Right cardiac atrium (tissue), 5 donors: ENCODE measurements around the gene ABTB1. TPM values are rescaled to one million over a fixed set of nuclear protein-coding genes. Genes with fewer than 3 reads are reported as not detected.

Experiments
- ATAC-seq, 2 donors: fragments of 200-7000 bp; cut with Tn5 transposase; one replicate each; pipeline versions ENCODE4 v1.8.0 to v1.9.1; 2020; ENCODE audit warnings: moderate library complexity in 2 of 2, mild to moderate bottlenecking in 1 of 2
- DNase-seq, 3 donors: peaks; one replicate each; pipeline ENCODE4 v3.0.0-alpha.2; 2020
- H3K27ac ChIP-seq: one replicate; pipeline ENCODE4 v1.5.1; 2013; ENCODE audit warnings: mild to moderate bottlenecking, low read length, control low read depth, moderate library complexity
- H3K27me3 ChIP-seq: one replicate; pipeline ENCODE4 v1.6.1; 2013; ENCODE audit not compliant: control insufficient read depth, insufficient read depth
- H3K4me1 ChIP-seq: one replicate; pipeline ENCODE4 v1.6.1; 2013; ENCODE audit warnings: low read length; ENCODE audit not compliant: control insufficient read depth, insufficient read depth
- H3K4me3 ChIP-seq: one replicate; pipeline ENCODE4 v1.5.1; 2013; ENCODE audit warnings: low read length, control low read depth
- H3K9me3 ChIP-seq: one replicate; pipeline ENCODE4 v1.6.1; 2013; ENCODE audit warnings: low read length; ENCODE audit not compliant: control insufficient read depth
- WGBS: extraction: QIAGEN DNeasy Blood & Tissue Kit; methylation state at CpG from one replicate; pipeline ENCODE4 v1.1.7; 2013; 5-methylcytosine and 5-hydroxymethylcytosine counted together
- intact Hi-C, 4 donors: fragments of 100-400 bp; cut with DNase I; formaldehyde crosslinking; loops; one replicate each; pipeline versions ENCODE4 v1.11.0 to v1.14.0; 2022 to 2023
- polyA plus RNA-seq: library from polyadenylated mRNA; stranded (reverse); fragments of 200-250 nt; gene quantifications from one replicate; pipeline ENCODE4 v1.2.3, GENCODE V29; 2013
- total RNA-seq, 4 donors: library from RNA; stranded (reverse); fragmentation: NEBNext Ultra II Directional; extraction: Animal tissue kit (Norgen Biotek cat#: 25700); gene quantifications; one replicate each; pipeline ENCODE4 v1.2.1, GENCODE V29; 2021
- donor health status: healthy with polysubstance abuse.
- donor health status: DM: no; HTN: yes; CAD: no.
- donor health status: DM: no; HTN: no; CAD: no.
- donor health status: DM: no; HTN: yes; CAD: no; lungs with severe emphysema.
- donor health status: DM: yes; HTN: yes; CAD: no.

The ABTB1 gene
- total and polyA plus RNA-seq, 5 donors, result 20.2 to 47.1 (median 37.0) TPM

DNA sequence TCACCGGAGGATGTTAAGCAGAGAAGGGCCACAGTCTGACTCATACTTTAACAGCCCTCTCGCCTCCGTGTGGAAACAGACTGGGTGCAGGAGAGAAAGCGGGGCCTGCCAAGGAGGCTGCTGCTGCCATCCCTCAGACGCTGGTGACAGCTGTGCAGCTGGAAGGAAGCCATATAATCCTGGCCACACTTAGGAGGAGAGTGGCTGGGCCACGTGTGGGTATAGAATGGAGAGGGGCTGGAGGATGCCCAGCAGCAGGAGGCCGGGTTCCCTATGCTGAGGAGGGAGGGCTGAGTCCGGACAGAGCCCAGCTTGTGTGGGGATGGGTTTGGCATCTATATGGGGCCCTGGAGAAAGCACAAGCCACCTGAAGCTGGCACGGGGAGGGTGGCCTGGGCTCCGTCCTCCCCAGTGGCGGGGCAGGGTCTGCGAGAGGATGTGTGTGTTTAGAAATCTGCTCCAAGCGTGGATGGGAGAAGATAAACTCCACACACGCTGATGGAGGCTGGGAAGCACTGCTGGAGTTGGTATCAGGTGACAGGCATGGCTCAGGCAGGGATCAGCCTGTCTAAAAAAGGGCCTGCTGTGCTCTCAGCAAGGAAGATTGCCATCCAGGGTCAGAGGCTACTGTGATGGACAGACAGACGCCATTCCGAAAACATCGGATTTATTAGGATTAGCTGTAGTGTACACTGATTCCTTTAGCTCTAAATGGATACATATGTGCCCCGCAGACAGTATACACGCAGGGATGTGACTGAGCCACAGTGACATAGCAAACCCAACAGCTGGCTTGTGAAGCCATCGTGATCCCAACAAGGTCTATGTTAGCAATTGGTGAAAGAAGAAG lies 15.9 kb downstream of the ABTB1 start:
- Histone ChIP-seq H3K9me3 (no peaks in the 10 kb centered on the region), H3K27ac (peak overlapping the region; percentile 68), H3K27me3 (no peaks in the 10 kb centered on the region), H3K4me3 (no peak overlapping the region), H3K4me1 (peaks cover 11% of the 10 kb centered on the region)
- DNase-seq (peak; percentile 59 to 80 (median 71)), ATAC-seq (peak; percentile 44 to 56)
- 52% methylated on average over 20 of the region's 20 CpGs for WGBS
- intact Hi-C loops, result loop anchor here in 1 of 4 donors (5.0 kb wide), 1 partner anchor 134 kb away; the partner anchor contains the start of gene MGLL

DNA sequence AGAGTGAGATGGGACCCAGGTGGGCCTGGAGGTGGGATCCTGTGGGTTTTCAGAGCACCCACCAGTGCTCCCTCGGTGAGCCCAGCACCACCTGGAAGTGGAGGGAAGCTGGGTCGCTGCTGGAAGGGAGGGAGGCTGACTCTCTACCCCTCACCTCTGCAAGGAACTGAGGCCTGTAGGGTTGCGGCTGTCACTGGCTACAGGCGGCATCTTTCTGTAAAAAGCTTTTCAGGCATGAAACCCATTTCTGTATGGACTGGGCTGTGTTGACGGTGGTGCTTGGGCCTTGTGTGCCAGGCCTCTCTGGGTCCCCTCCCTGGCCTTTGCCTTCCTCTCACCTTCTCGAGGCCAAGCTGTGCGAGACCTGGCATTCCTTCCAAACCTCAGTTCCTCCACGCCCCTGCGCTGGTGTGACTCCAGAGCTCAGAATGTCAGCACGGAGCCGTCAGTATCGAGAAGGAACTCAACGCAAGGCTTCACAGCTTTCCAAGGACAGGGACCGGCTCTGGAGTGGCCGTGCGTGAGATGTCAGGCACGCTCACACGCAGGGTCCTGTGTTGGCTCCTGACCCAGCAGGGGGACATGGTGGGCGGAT lies 16.6 kb downstream of the ABTB1 start:
- ATAC-seq, result no peak
- Histone ChIP-seq H3K4me3 (no peak overlapping the region), H3K9me3 (no peaks in the 10 kb centered on the region), H3K27me3 (no peaks in the 10 kb centered on the region), H3K4me1 (peaks cover 11% of the 10 kb centered on the region), H3K27ac (peak overlapping the region; percentile 31)
- intact Hi-C loops, result loop anchor here in 1 of 4 donors (5.0 kb wide), 1 partner anchor 133 kb away; the partner anchor contains the start of gene MGLL
- WGBS, result 88% methylated on average over 19 of the region's 19 CpGs
- peak; percentile 9 to 37 (median 36) for DNase-seq

DNA sequence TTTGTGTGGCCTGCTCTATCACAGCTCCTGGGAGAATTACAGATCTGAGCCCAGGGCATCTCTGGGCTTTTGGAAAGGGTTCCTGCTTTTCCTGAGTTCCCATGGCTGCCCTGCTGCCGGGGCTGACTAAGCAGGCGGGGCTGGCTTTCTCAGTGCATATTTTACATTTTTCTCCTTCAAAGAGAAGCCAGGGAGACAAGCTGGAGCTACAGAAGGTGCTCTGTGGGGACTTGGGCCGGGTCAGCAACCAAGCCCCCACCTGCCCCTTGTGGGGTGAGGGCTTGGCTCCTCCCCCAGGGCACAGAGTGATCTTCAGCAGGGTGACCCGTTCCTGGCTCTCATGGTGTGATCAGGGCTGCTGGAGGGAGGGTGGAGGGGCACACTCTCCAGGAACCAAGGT lies 17.4 kb downstream of the ABTB1 start:
- WGBS, result 52% methylated on average over 4 of the region's 4 CpGs
- H3K4me3 ChIP-seq, result no peak overlapping the region
- H3K9me3 ChIP-seq, result no peaks in the 10 kb centered on the region
- H3K27me3 ChIP-seq, result no peaks in the 10 kb centered on the region
- peak overlapping the region; percentile 34 for H3K27ac ChIP-seq
- H3K4me1 ChIP-seq, result peaks cover 11% of the 10 kb centered on the region
- intact Hi-C loops, result loop anchor here in 1 of 4 donors (10.0 kb wide), 1 partner anchor 135 kb away; the partner anchor contains the start of gene MGLL
- peak; percentile 23 to 52 (median 38) for DNase-seq
- ATAC-seq, result peak; percentile 11 to 20

DNA sequence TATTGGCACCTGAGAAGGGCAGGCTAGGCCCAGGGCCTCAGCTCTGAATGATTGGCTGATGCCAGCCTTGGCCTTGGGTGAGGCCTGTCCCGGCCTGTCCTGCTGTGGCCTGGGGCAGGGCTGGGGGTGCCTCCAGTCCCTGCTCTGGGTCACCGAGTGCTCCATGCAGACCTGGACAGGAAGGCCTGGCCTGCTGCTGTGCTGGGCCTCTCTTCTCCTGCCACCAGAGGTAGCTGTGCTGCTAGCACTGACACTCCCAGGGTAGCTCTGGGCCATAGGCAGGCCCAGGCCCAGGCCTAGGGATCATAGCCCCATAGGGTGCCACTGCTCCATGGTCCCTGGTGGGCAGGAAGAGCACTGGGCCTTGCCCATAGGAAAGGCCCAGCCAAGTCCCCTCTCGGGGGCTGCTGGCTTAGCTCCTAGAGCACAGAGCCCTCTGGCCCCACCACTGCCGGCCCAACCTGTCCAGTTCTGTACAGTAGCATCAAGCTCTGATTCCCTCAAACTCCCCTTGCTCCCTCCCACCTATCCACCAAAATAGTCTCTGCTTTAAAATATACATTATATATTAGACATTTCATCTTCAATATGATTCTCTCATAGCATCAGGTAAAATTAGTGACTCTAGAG lies 18.2 kb downstream of the ABTB1 start:
- H3K27me3 ChIP-seq, result no peaks in the 10 kb centered on the region
- H3K4me3 ChIP-seq, result no peak overlapping the region
- peak; percentile 73 to 81 for ATAC-seq
- H3K9me3 ChIP-seq, result no peaks in the 10 kb centered on the region
- peak; percentile 58 to 79 (median 78) for DNase-seq
- WGBS, result 85% methylated on average over 4 of the region's 4 CpGs
- intact Hi-C loops, result loop anchor here in 1 of 4 donors (10.0 kb wide), 1 partner anchor 134 kb away; the partner anchor contains the start of gene MGLL
- no peak overlapping the region for H3K27ac ChIP-seq
- peaks cover 11% of the 10 kb centered on the region for H3K4me1 ChIP-seq

DNA sequence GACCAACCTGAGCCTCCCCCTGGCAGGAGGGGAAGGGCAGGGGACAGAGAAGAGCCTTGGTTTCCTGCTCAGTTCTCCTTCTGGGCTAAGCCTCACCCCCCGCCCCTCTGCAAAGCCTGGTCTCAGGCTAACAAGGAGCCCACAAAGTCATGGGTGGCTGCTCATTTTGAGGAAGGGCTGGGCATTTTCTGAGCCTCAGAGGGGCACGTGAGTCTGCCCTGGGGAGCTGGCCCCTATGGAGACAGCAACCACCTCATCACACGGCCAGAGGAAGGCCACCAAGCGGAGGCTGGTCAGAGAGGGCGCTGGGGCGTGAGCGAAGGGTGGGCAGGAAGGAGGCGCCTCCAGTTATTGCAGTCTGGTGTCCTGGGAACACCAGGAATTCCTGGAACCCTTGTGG lies 18.7 kb downstream of the ABTB1 start:
- no peak for ATAC-seq
- Histone ChIP-seq H3K27ac (no peak overlapping the region), H3K27me3 (no peaks in the 10 kb centered on the region), H3K4me1 (peaks cover 11% of the 10 kb centered on the region), H3K4me3 (no peak overlapping the region), H3K9me3 (no peaks in the 10 kb centered on the region)
- peak; percentile 13 to 37 (median 24) for DNase-seq
- intact Hi-C loops, result loop anchor here in 1 of 4 donors (10.0 kb wide), 1 partner anchor 133 kb away; the partner anchor contains the start of gene MGLL
- 88% methylated on average over 8 of the region's 8 CpGs for WGBS

DNA sequence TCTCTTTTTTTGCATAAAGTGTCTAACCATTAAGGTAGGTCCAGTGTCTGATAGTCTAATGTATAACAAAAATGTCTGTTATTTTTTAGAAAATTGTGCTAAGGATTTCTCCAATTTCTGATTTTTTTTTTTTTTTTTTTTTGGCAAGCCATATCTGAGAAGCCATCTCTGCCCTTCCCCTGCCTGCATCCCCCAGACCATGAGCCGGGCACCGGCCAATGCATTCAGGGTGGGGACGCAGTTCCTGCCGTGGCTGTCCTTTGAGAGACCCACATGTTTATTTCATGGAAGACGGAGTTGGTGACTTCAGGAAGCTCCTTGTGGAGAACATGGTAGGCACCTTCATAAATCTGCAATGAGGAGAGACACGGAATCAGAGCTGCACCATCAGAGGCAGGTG lies 19.2 kb downstream of the ABTB1 start:
- 88% methylated on average over 6 of the region's 6 CpGs for WGBS
- no peak for ATAC-seq
- intact Hi-C loops, result loop anchor here in 1 of 4 donors (10.0 kb wide), 1 partner anchor 133 kb away; the partner anchor contains the start of gene MGLL
- H3K27ac ChIP-seq, result no peak overlapping the region
- peak in 2 of 3 donors; percentile 6 to 52 for DNase-seq
- no peaks in the 10 kb centered on the region for H3K27me3 ChIP-seq
- peaks cover 16% of the 10 kb centered on the region for H3K4me1 ChIP-seq
- no peak overlapping the region for H3K4me3 ChIP-seq
- H3K9me3 ChIP-seq, result no peaks in the 10 kb centered on the region

DNA sequence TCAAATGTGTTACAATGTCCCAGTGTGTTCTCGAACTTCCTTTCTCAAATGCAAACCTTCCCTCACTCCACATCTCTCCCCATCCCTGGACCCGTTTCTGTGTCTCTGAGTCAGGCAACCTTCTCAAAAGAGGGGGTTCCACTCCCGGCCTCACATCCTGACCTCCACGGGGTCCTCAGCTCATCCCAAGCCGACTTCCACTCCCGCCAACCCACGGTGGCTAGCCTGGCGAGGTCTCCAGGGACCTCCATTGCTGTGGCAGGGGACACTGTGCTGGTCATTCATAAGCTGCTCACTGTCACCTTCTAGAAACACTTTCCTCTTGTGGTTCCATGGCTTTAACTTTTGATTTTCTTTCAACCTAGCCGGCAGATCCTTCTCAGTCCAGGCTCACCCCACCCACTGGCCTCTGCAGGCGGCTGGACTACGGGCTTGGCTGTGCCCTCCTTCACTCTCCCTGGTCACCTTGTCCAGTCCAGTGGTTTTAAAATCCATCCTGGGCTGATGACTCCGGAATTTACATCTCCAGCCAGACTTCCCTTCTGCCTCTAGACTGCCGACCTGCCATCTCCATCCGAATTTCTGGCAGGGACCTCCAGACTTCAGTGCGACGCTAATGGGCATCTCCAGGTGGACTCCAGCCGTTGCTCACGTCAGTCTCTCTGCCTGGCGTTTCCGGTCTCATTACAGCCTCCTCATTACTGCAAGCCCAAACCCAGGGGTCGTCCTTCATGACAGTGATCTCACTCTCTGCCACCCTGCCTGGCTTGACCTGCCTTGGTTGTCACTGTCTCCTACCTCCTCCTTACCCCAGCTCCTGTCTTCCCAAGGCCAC lies 20.0 kb downstream of the ABTB1 start:
- no peak overlapping the region for H3K27ac ChIP-seq
- 90% methylated on average over 21 of the region's 21 CpGs for WGBS
- intact Hi-C loops, result loop anchor here in 1 of 4 donors (10.0 kb wide), 1 partner anchor 132 kb away; the partner anchor contains the start of gene MGLL
- ATAC-seq (no peak), DNase-seq (peak; percentile 7 to 50 (median 16))
- H3K27me3 ChIP-seq, result no peaks in the 10 kb centered on the region
- H3K4me3 ChIP-seq, result no peak overlapping the region
- H3K9me3 ChIP-seq, result no peaks in the 10 kb centered on the region
- H3K4me1 ChIP-seq, result peaks cover 18% of the 10 kb centered on the region

DNA sequence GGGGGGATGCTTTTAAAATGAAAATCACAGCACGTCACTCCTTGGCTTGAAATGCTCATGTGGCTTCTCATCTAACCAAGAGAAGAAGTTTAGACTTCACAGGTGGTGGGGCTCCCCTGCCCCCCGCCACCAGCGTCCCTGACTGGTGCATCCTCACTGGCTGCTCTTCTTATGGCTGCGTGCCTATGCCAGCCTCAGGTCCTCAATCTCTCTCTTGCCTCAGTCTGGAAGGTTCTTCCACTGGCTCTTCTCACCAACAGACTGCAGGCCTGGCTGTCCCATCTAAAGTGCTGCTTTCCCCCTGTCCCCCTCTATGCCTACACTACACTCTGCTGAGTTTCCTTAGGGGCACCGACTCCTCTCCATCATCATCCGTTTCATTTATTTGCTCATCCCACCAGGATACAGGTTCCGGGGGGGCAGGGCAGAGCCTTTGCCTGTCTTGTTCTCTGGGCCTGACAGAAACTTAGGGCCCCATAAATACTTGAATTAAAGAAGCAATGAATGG lies 20.6 kb downstream of the ABTB1 start:
- ATAC-seq, result no peak
- Histone ChIP-seq H3K4me1 (peaks cover 19% of the 10 kb centered on the region), H3K4me3 (no peak overlapping the region), H3K27ac (no peak overlapping the region), H3K27me3 (no peaks in the 10 kb centered on the region), H3K9me3 (no peaks in the 10 kb centered on the region)
- DNase-seq, result peak in 2 of 3 donors; percentile 16 to 23
- 89% methylated on average over 7 of the region's 7 CpGs for WGBS
- intact Hi-C loops, result loop anchor here in 1 of 4 donors (10.0 kb wide), 1 partner anchor 131 kb away; the partner anchor contains the start of gene MGLL

DNA sequence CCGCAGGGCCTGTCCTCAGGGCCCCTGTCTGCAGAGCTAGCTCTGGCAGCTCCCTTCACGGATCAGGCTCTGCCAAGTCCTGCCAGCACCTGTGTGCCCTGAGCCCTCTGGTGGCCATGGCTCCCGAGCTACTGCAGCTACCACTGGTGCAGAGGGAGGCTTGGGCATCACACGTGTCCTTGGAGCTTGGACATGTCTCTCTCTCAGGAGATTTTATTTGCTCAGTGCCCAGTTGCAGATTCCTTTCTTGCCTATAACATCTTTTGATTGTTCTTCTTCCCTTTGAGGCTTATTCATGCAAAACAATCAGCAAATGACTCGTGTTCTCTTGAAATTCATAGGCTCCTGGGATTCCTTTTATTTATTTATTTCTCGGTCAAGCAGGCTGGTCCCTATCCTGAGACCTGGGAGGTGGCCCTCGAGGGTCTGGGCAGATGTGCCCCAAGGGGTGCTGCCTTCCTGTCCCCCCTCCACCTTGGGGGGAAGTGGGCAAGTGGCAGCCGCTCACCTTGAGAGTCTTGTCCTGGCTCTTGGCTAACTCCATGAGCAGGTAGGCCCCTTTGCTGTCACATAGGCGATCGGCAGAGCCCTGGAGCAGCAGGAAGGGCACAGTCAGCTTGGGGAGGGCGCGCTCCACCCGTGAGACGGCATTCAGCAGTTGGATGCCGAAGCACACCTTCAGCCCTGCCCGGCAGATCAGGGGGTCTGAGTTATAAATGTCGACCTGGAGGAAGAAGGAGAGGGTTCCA lies 21.9 kb downstream of the ABTB1 start:
- no peak overlapping the region for H3K4me3 ChIP-seq
- 81% methylated on average over 17 of the region's 17 CpGs for WGBS
- DNase-seq (peak; percentile 57 to 86 (median 85)), ATAC-seq (no peak)
- intact Hi-C loops, result loop anchor here in 3 of 4 donors (5.0 to 10.0 kb wide), 3 partner anchors 53 to 130 kb away; partner anchors contain the start of gene MGLL (in 3 of the 3)
- no peaks in the 10 kb centered on the region for H3K27me3 ChIP-seq
- no peak overlapping the region for H3K27ac ChIP-seq
- H3K9me3 ChIP-seq, result no peaks in the 10 kb centered on the region
- peaks cover 21% of the 10 kb centered on the region for H3K4me1 ChIP-seq
